Measurements from ENCODE around the gene DEXI. TPM values are rescaled to one million over a fixed set of nuclear protein-coding genes. Genes with fewer than 3 reads are reported as not detected.

DEXI gene
- total and polyA plus RNA-seq, 2 of the 13 experiments (the other 11 are each of a cell fraction or from before 2014, with no cell fraction given), result 51.5 to 70.4 TPM

GRCh38 chr16:10942352-10943063, at the start of gene DEXI (continued):
- TF ChIP-seq, protein P1, sequence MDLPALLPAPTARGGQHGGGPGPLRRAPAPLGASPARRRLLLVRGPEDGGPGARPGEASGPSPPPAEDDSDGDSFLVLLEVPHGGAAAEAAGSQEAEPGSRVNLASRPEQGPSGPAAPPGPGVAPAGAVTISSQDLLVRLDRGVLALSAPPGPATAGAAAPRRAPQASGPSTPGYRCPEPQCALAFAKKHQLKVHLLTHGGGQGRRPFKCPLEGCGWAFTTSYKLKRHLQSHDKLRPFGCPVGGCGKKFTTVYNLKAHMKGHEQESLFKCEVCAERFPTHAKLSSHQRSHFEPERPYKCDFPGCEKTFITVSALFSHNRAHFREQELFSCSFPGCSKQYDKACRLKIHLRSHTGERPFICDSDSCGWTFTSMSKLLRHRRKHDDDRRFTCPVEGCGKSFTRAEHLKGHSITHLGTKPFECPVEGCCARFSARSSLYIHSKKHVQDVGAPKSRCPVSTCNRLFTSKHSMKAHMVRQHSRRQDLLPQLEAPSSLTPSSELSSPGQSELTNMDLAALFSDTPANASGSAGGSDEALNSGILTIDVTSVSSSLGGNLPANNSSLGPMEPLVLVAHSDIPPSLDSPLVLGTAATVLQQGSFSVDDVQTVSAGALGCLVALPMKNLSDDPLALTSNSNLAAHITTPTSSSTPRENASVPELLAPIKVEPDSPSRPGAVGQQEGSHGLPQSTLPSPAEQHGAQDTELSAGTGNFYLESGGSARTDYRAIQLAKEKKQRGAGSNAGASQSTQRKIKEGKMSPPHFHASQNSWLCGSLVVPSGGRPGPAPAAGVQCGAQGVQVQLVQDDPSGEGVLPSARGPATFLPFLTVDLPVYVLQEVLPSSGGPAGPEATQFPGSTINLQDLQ (CRISPR knock-in tag; IDR thresholded peaks at IDR 0.05), result no peak
- TF ChIP-seq XBP1 (CRISPR knock-in tag; IDR thresholded peaks at IDR 0.05) (no peak), ZNF329 (CRISPR knock-in tag; IDR thresholded peaks at IDR 0.05; ENCODE audit: low read depth) (no peak), SNRNP70 (IDR thresholded peaks at IDR 0.05; ENCODE audit: low read depth, low read length) (no peak), ZBTB34 (CRISPR knock-in tag; IDR thresholded peaks at IDR 0.05) (no peak), ZNF770 (CRISPR knock-in tag; IDR thresholded peaks at IDR 0.05) (no peak), ZIK1 (CRISPR knock-in tag; IDR thresholded peaks at IDR 0.05; ENCODE audit: borderline replicate concordance, low read depth) (0 out of 2 replicates have a peak, but pooled peaks have one; percentile 67), HNRNPK (IDR thresholded peaks at IDR 0.05; ENCODE audit: low read depth, low read length, poor library complexity, severe bottlenecking) (no peak), MEIS1 (CRISPR knock-in tag; IDR thresholded peaks at IDR 0.05; ENCODE audit: borderline replicate concordance) (no peak; the same call in 1 of the 2 replicates), SP5 (CRISPR knock-in tag; IDR thresholded peaks at IDR 0.05; ENCODE audit: borderline replicate concordance, low read depth) (peak; percentile 72), ADNP (CRISPR knock-in tag; IDR thresholded peaks at IDR 0.05) (no peak), MYNN (CRISPR knock-in tag; IDR thresholded peaks at IDR 0.05; ENCODE audit: low read depth) (no peak; the same call in 1 of the 2 replicates), ZNF782 (CRISPR knock-in tag; IDR thresholded peaks at IDR 0.05; ENCODE audit: borderline replicate concordance) (no peak), ZNF180 (CRISPR knock-in tag; IDR thresholded peaks at IDR 0.05; ENCODE audit: borderline replicate concordance, low read depth) (no peak), SETDB1 (CRISPR knock-in tag; IDR thresholded peaks at IDR 0.05; ENCODE audit: borderline replicate concordance) (no peak), ZNF788 (CRISPR knock-in tag; IDR thresholded peaks at IDR 0.05; ENCODE audit: borderline replicate concordance) (peak; percentile 60; the same call in 1 of the 2 replicates), NR3C1 (CRISPR knock-in tag; IDR thresholded peaks at IDR 0.05) (no peak), NR1H2 (CRISPR knock-in tag; IDR thresholded peaks at IDR 0.05; ENCODE audit: borderline replicate concordance, low read depth) (no peak), SMC3 (IDR thresholded peaks at IDR 0.05; ENCODE audit: low read length) (no peak), JDP2 (CRISPR knock-in tag; IDR thresholded peaks at IDR 0.05; ENCODE audit: borderline replicate concordance) (no peak), FOXJ3 (CRISPR knock-in tag; IDR thresholded peaks at IDR 0.05; ENCODE audit: borderline replicate concordance) (no peak)
